H1 (cell line): Measurements from ENCODE around the gene PEX3. TPM values are rescaled to one million over a fixed set of nuclear protein-coding genes. Genes with fewer than 3 reads are reported as not detected.

Experiments used
- CTCF ChIA-PET: fragments of 300-600 bp; sonication (Branson Sonifier 250); formaldehyde crosslinking; loops from one replicate; lab custom pipeline; 2021; ENCODE audit not compliant: partially characterized antibody; lab: Charles Lee
- POLR2A ChIA-PET: fragments of 300-600 bp; sonication (Branson Sonifier 250); formaldehyde crosslinking; loops from one replicate; lab custom pipeline; 2021; ENCODE audit warnings: inconsistent platforms; ENCODE audit not compliant: partially characterized antibody; lab: Charles Lee
- DNase-seq, 2 experiments: peaks; one replicate each; pipeline versions ENCODE4 v3.0.0 to v3.0.0-alpha.2; 2010 to 2022; ENCODE audit warnings: low spot score in 2 of 2, low read depth in 1 of 2, mixed read lengths in 1 of 2
- FAIRE-seq: peaks from 2 replicates; lab custom pipeline; 2011; peaks lifted over from hg19 to GRCh38; lab: Jason Lieb, UNC
- H2AFZ ChIP-seq: 2 replicates; pipeline ENCODE4 v1.8.1; 2012; ENCODE audit warnings: low read length, inconsistent platforms
- H2AK5ac ChIP-seq: 2 replicates; pipeline ENCODE4 v1.6.1; 2013; ENCODE audit warnings: low read depth, low read length
- H2BK120ac ChIP-seq: replicated peaks from 2 replicates; pipeline ENCODE3; 2013; ENCODE audit warnings: low read depth, low read length, inconsistent platforms
- H2BK12ac ChIP-seq: 2 replicates; pipeline ENCODE4 v1.6.1; 2013; ENCODE audit warnings: low read depth, low read length
- H2BK15ac ChIP-seq: 2 replicates; pipeline ENCODE4 v1.6.1; 2013; ENCODE audit warnings: low read length
- H2BK20ac ChIP-seq: 2 replicates; pipeline ENCODE4 v1.6.1; 2013; ENCODE audit warnings: low read length
- H2BK5ac ChIP-seq: 2 replicates; pipeline ENCODE4 v1.6.1; 2013; ENCODE audit warnings: low read depth, low read length
- H3K14ac ChIP-seq: 2 replicates; pipeline ENCODE4 v1.6.1; 2013; ENCODE audit warnings: inconsistent platforms; ENCODE audit not compliant: insufficient read length
- H3K18ac ChIP-seq: 2 replicates; pipeline ENCODE4 v1.6.1; 2013; ENCODE audit warnings: low read length; ENCODE audit errors: extremely low read depth
- H3K23ac ChIP-seq: 2 replicates; pipeline ENCODE4 v1.6.1; 2013; ENCODE audit warnings: inconsistent platforms; ENCODE audit not compliant: insufficient read length
- H3K23me2 ChIP-seq: 2 replicates; pipeline ENCODE4 v1.6.1; 2013; ENCODE audit warnings: low read depth, low read length
- H3K27ac ChIP-seq: 2 replicates; pipeline ENCODE4 v1.6.1; 2011; ENCODE audit warnings: low read depth, low read length, inconsistent platforms
- H3K27me3 ChIP-seq, 4 experiments: replicated peaks in 1 of 4; 1 replicate in 1 of 4; 2 replicates in 3 of 4; pipeline versions ENCODE4 v1.6.1 to v1.8.1; 2011 to 2013; ENCODE audit warnings: low read length in 3 of 4, mild to moderate bottlenecking in 3 of 4, inconsistent platforms in 2 of 4, mixed read lengths in 2 of 4, moderate library complexity in 1 of 4; ENCODE audit not compliant: control insufficient read depth in 3 of 4, insufficient read depth in 3 of 4; ENCODE audit errors: extremely low read depth in 1 of 4
- H3K36me3 ChIP-seq, 4 experiments: 2 replicates each; pipeline versions ENCODE4 v1.6.1 to v1.8.1; 2011 to 2013; ENCODE audit warnings: mild to moderate bottlenecking in 4 of 4, low read length in 3 of 4, moderate library complexity in 2 of 4, control low read depth in 1 of 4, inconsistent platforms in 1 of 4; ENCODE audit not compliant: insufficient read depth in 4 of 4, control insufficient read depth in 2 of 4
- H3K4ac ChIP-seq: replicated peaks from 2 replicates; pipeline ENCODE3; 2013; ENCODE audit warnings: low read length, low read depth, mixed read lengths, inconsistent platforms; ENCODE audit not compliant: insufficient read length
- H3K4me1 ChIP-seq, 4 experiments: replicated peaks in 1 of 4; 1 replicate in 1 of 4; 2 replicates in 3 of 4; pipeline versions ENCODE4 v1.6.1 to v1.8.1; 2011 to 2013; ENCODE audit warnings: low read length in 3 of 4, inconsistent platforms in 2 of 4, mixed read lengths in 1 of 4; ENCODE audit not compliant: insufficient read depth in 4 of 4, control insufficient read depth in 3 of 4
- H3K4me2 ChIP-seq, 2 experiments: 2 replicates each; pipeline versions ENCODE4 v1.6.1 to v1.8.1; 2011 to 2013; ENCODE audit warnings: low read depth in 2 of 2, low read length in 2 of 2, control low read depth in 1 of 2, inconsistent platforms in 1 of 2, mild to moderate bottlenecking in 1 of 2; ENCODE audit not compliant: insufficient read depth in 1 of 2
- H3K4me3 ChIP-seq, 4 experiments: fragments of 200-600, 300-600 bp in 1 of 4; sonication (generic), shearing (Covaris generic), sonication (Bioruptor Twin) in 1 of 4; 2 replicates each; pipeline versions ENCODE4 v1.5.1 to v1.8.1; 2011 to 2016; ENCODE audit warnings: low read length in 4 of 4, low read depth in 3 of 4, control low read depth in 2 of 4, inconsistent platforms in 2 of 4, mild to moderate bottlenecking in 2 of 4, mixed read lengths in 1 of 4, moderate library complexity in 1 of 4; ENCODE audit not compliant: insufficient read depth in 2 of 4; ENCODE audit errors: extremely low read depth in 1 of 4
- H3K56ac ChIP-seq: replicated peaks from 2 replicates; pipeline ENCODE3; 2013; ENCODE audit warnings: low read depth, mild to moderate bottlenecking, mixed read lengths, low read length, inconsistent platforms; ENCODE audit not compliant: insufficient read length
- H3K79me1 ChIP-seq: 2 replicates; pipeline ENCODE4 v1.6.1; 2013; ENCODE audit warnings: low read depth, low read length, control low read depth
- H3K79me2 ChIP-seq, 2 experiments: 2 replicates each; pipeline versions ENCODE4 v1.6.1 to v1.8.1; 2012 to 2013; ENCODE audit warnings: low read length in 2 of 2, mild to moderate bottlenecking in 2 of 2, inconsistent platforms in 1 of 2; ENCODE audit not compliant: insufficient read depth in 2 of 2, control insufficient read depth in 1 of 2
- H3K9ac ChIP-seq, 4 experiments: replicated peaks in 1 of 4; 1 replicate in 1 of 4; 2 replicates in 3 of 4; pipeline versions ENCODE4 v1.6.1 to v1.8.1; 2011 to 2013; ENCODE audit warnings: low read depth in 3 of 4, low read length in 3 of 4, control low read depth in 2 of 4, mild to moderate bottlenecking in 2 of 4, moderate library complexity in 2 of 4, inconsistent platforms in 1 of 4; ENCODE audit errors: extremely low read depth in 1 of 4
- H3K9me3 ChIP-seq, 2 experiments: 2 replicates each; pipeline versions ENCODE4 v1.6.1 to v1.8.1; 2012 to 2013; ENCODE audit warnings: mild to moderate bottlenecking in 2 of 2, moderate library complexity in 2 of 2, control low read depth in 1 of 2, inconsistent platforms in 1 of 2, low read depth in 1 of 2, low read length in 1 of 2, mixed read lengths in 1 of 2; ENCODE audit not compliant: insufficient read depth in 2 of 2
- H4K20me1 ChIP-seq, 2 experiments: replicated peaks in 1 of 2; 2 replicates each; pipeline versions ENCODE3 to v1.8.1; 2011 to 2013; ENCODE audit warnings: inconsistent platforms in 2 of 2, low read length in 2 of 2, mild to moderate bottlenecking in 1 of 2; ENCODE audit not compliant: insufficient read depth in 2 of 2, control insufficient read depth in 1 of 2
- H4K5ac ChIP-seq: 2 replicates; pipeline ENCODE4 v1.6.1; 2013; ENCODE audit warnings: low read length, low read depth, mixed read lengths, inconsistent platforms; ENCODE audit not compliant: insufficient read length
- H4K8ac ChIP-seq: 2 replicates; pipeline ENCODE4 v1.8.0; 2013; ENCODE audit warnings: mild to moderate bottlenecking, moderate library complexity, low read length, inconsistent platforms; ENCODE audit not compliant: insufficient read depth; ENCODE audit errors: extremely low read depth
- H4K91ac ChIP-seq: replicated peaks from 2 replicates; pipeline ENCODE3; 2013; ENCODE audit warnings: low read length, mixed read lengths, inconsistent platforms; ENCODE audit not compliant: insufficient read length
- JUN ChIP-seq: IDR thresholded peaks from 2 replicates; pipeline ENCODE4 v1.6.1; 2011; ENCODE audit warnings: low read depth, mild to moderate bottlenecking, improper control_type of control experiment, low read length
- POLR2A ChIP-seq, 2 experiments: IDR thresholded peaks; 1 replicate in 1 of 2; 2 replicates in 1 of 2; pipeline ENCODE4 v1.6.1; 2011; ENCODE audit warnings: low read depth in 2 of 2, low read length in 2 of 2, mild to moderate bottlenecking in 2 of 2; ENCODE audit errors: control extremely low read depth in 1 of 2
- WGBS, 2 experiments: shearing (Covaris generic) in 1 of 2; methylation state at CpG; one replicate each; pipeline versions ENCODE4 v1.1.6 to v1.1.7; 2013 to 2015; ENCODE audit warnings: low lambda C conversion rate in 2 of 2, mixed read lengths in 2 of 2, inconsistent platforms in 1 of 2, low coverage in 1 of 2, missing lambda C conversion rate in 1 of 2; ENCODE audit not compliant: insufficient replicate concordance in 2 of 2, insufficient coverage in 1 of 2, insufficient read length in 1 of 2; ENCODE audit errors: extremely low coverage in 1 of 2, missing lambda C conversion rate in 1 of 2; 5-methylcytosine and 5-hydroxymethylcytosine counted together
- polyA plus RNA-seq, 7 experiments: library from polyadenylated mRNA; depleted of rRNA in 3 of 7; stranded (reverse) in 5 of 7; unstranded in 2 of 7; fragments of >200 nt in 5 of 7; fragments of 200-250 nt in 2 of 7; gene quantifications; 1 replicate in 5 of 7; 2 replicates in 1 of 7; 4 replicates in 1 of 7; pipeline versions ENCODE4 v1.2.1 to v1.2.3, GENCODE V29; 2011 to 2013; ENCODE audit warnings: missing spikeins in 2 of 7, mixed read lengths in 2 of 7
- total RNA-seq: library from RNA; stranded (reverse); fragmentation: NEBNext Ultra II Directional; extraction: Animal tissue kit (Norgen Biotek cat#: 25700); gene quantifications from 2 replicates; pipeline ENCODE4 v1.2.1, GENCODE V29; 2021

The PEX3 gene
- total and polyA plus RNA-seq, 2 of the 8 experiments (the other 6 are each of a cell fraction or from before 2014, with no cell fraction given): 8.0 to 16.8 TPM

- Histone ChIP-seq H3K27ac (no peak overlapping the region), H3K9ac (no peak overlapping the region), H3K4ac (no peak overlapping the region), H3K23me2 (no peaks in the 10 kb centered on the region), H2AFZ (no peak overlapping the region), H4K91ac (no peak overlapping the region), H3K79me1 (no peaks in the 10 kb centered on the region), H2BK5ac (no peak overlapping the region), H4K20me1 (peaks cover 0 to 2% of the 10 kb centered on the region in 2 experiments), H3K79me2 (no peaks in the 10 kb centered on the region; a peak in 1 of 4 replicates), H2BK12ac (no peak overlapping the region), H3K4me1 (no peaks in the 10 kb centered on the region), H3K14ac (no peak overlapping the region), H4K8ac (no peak overlapping the region), H3K23ac (no peak overlapping the region), H4K5ac (no peak overlapping the region), H2BK20ac (no peak overlapping the region), H3K4me3 (no peak overlapping the region), H2BK120ac (no peak overlapping the region), H3K36me3 (peaks cover 0 to 17% (median 6%) of the 10 kb centered on the region in 4 experiments; a peak in 6 of 8 replicates), H2AK5ac (no peak overlapping the region), H3K56ac (no peak overlapping the region), H3K18ac (no peak overlapping the region), H3K4me2 (no peak overlapping the region), H3K27me3 (no peaks in the 10 kb centered on the region), H3K9me3 (no peaks in the 10 kb centered on the region), H2BK15ac (no peak overlapping the region)
- CTCF ChIA-PET: interaction anchor here (3.4 kb wide), 1 partner anchor 23 kb away, joined by 9 read pairs; no protein-coding TSS in a partner anchor
- 93% methylated on average over 8 of the region's 8 CpGs; no CpG with 5 or more reads in 1 of the 2 experiments for WGBS, 2 experiments
- FAIRE-seq: no peak
- no peak for DNase-seq
- TF ChIP-seq POLR2A (IDR thresholded peaks at IDR 0.05; ENCODE audit: control extremely low read depth in 1 of 2, low read depth in 2 of 2, low read length in 2 of 2) (peak in 1 of 2 experiments; percentile 1; a peak in 1 of 3 replicates), JUN (no peak)
- POLR2A ChIA-PET: interaction anchor here (0.9 to 2.3 kb wide), 3 partner anchors 14 to 40 kb away, joined by 3 to 5 read pairs (median 3); partner anchors contain the start of genes ADAT2, FUCA2 and PEX3
Measured at GRCh38 chr6:143490775-143491174, 40.2 kb downstream of the PEX3 start.
